IMR-90 (cell line): Measurements from ENCODE around the gene LTBP1. TPM values are rescaled to one million over a fixed set of nuclear protein-coding genes. Genes with fewer than 3 reads are reported as not detected.

ENCODE experiments used
- ATAC-seq: fragments of 200-7000 bp; cut with Tn5 transposase; 2 replicates; pipeline ENCODE4 v1.9.1; 2020; ENCODE audit warnings: low read depth, mild to moderate bottlenecking, moderate library complexity
- BruUV-seq: library from RNA; stranded (reverse); fragments of 400-500 nt; replicated peaks from 2 replicates; lab custom pipeline; 2021; lab: Mats Ljungman, UMichigan
- CTCF ChIA-PET: fragments of 300-600 bp; formaldehyde crosslinking; extraction: SDS; loops from one replicate; lab custom pipeline; 2021; ENCODE audit warnings: antibody characterized with exemption; lab: Yijun Ruan, JAX
- POLR2A ChIA-PET: fragments of 300-600 bp; sonication (Branson Sonifier 250); formaldehyde crosslinking; loops from one replicate; lab custom pipeline; 2022; ENCODE audit warnings: antibody characterized with exemption; ENCODE audit not compliant: unreplicated experiment; lab: Charles Lee
- DNase-seq: peaks from one replicate; pipeline ENCODE4 v3.0.0; 2013
- H2AFZ ChIP-seq: replicated peaks from 2 replicates; pipeline ENCODE3; 2013; ENCODE audit warnings: low read length, mild to moderate bottlenecking; ENCODE audit not compliant: poor library complexity
- H2AK5ac ChIP-seq: 2 replicates; pipeline ENCODE4 v1.6.1; 2013; ENCODE audit warnings: low read depth, low read length, inconsistent platforms
- H2AK9ac ChIP-seq: replicated peaks from 2 replicates; pipeline ENCODE3; 2013; ENCODE audit warnings: mild to moderate bottlenecking, low read depth, low read length, moderate library complexity; ENCODE audit not compliant: poor library complexity
- H2BK120ac ChIP-seq: 2 replicates; pipeline ENCODE4 v1.6.1; 2013; ENCODE audit warnings: low read depth, low read length, inconsistent platforms
- H2BK15ac ChIP-seq: 3 replicates; pipeline ENCODE4 v1.6.1; 2013; ENCODE audit warnings: low read depth, low read length, inconsistent platforms
- H2BK20ac ChIP-seq: 2 replicates; pipeline ENCODE4 v1.6.1; 2013; ENCODE audit warnings: low read depth, mild to moderate bottlenecking, inconsistent platforms, low read length, moderate library complexity
- H2BK5ac ChIP-seq: 2 replicates; pipeline ENCODE4 v1.6.1; 2013; ENCODE audit warnings: mild to moderate bottlenecking, low read depth, low read length, inconsistent platforms; ENCODE audit not compliant: poor library complexity, severe bottlenecking
- H3K14ac ChIP-seq: replicated peaks from 2 replicates; pipeline ENCODE4 v1.6.1; 2013; ENCODE audit warnings: low read depth, low read length, inconsistent platforms
- H3K18ac ChIP-seq: 2 replicates; pipeline ENCODE4 v1.6.1; 2013; ENCODE audit warnings: low read depth, low read length, control low read depth
- H3K23ac ChIP-seq: 2 replicates; pipeline ENCODE4 v1.6.1; 2013; ENCODE audit warnings: low read depth, low read length, inconsistent platforms
- H3K27ac ChIP-seq: 2 replicates; pipeline ENCODE4 v1.5.1; 2013; ENCODE audit warnings: mild to moderate bottlenecking, control low read depth, low read length; ENCODE audit not compliant: insufficient read depth
- H3K27me3 ChIP-seq: 2 replicates; pipeline ENCODE4 v1.6.1; 2013; ENCODE audit warnings: low read length; ENCODE audit not compliant: control insufficient read depth, insufficient read depth
- H3K36me3 ChIP-seq: 2 replicates; pipeline ENCODE4 v1.6.1; 2013; ENCODE audit warnings: low read length, mixed read lengths; ENCODE audit not compliant: control insufficient read depth, insufficient read depth
- H3K4ac ChIP-seq: 2 replicates; pipeline ENCODE4 v1.6.1; 2013; ENCODE audit warnings: low read depth, low read length, inconsistent platforms
- H3K4me1 ChIP-seq: 2 replicates; pipeline ENCODE4 v1.6.1; 2013; ENCODE audit warnings: low read length, mixed read lengths; ENCODE audit not compliant: control insufficient read depth, insufficient read depth
- H3K4me2 ChIP-seq: 2 replicates; pipeline ENCODE4 v1.6.1; 2013; ENCODE audit warnings: low read depth, mild to moderate bottlenecking, control low read depth, low read length, moderate library complexity
- H3K4me3 ChIP-seq: 2 replicates; pipeline ENCODE4 v1.5.1; 2013; ENCODE audit warnings: low read depth, mild to moderate bottlenecking, control low read depth, low read length, moderate library complexity; ENCODE audit not compliant: insufficient read depth
- H3K56ac ChIP-seq: 2 replicates; pipeline ENCODE4 v1.6.1; 2013; ENCODE audit warnings: low read length, inconsistent platforms; ENCODE audit not compliant: insufficient read depth; ENCODE audit errors: extremely low read depth
- H3K79me1 ChIP-seq, 2 experiments: 2 replicates each; pipeline ENCODE4 v1.6.1; 2013; ENCODE audit warnings: low read length in 2 of 2, inconsistent platforms in 1 of 2, low read depth in 1 of 2
- H3K9ac ChIP-seq: 2 replicates; pipeline ENCODE4 v1.6.1; 2013; ENCODE audit warnings: low read depth, low read length, control low read depth
- H3K9me1 ChIP-seq: 2 replicates; pipeline ENCODE4 v1.6.1; 2013; ENCODE audit warnings: low read length, inconsistent platforms; ENCODE audit not compliant: insufficient read depth
- H3K9me3 ChIP-seq: 2 replicates; pipeline ENCODE4 v1.6.1; 2013; ENCODE audit warnings: low read length; ENCODE audit not compliant: control insufficient read depth, insufficient read depth
- H4K20me1 ChIP-seq: 2 replicates; pipeline ENCODE4 v1.6.1; 2013; ENCODE audit warnings: low read length, inconsistent platforms; ENCODE audit not compliant: insufficient read depth
- H4K5ac ChIP-seq: 2 replicates; pipeline ENCODE4 v1.6.1; 2013; ENCODE audit warnings: mild to moderate bottlenecking, low read depth, low read length, control low read depth
- H4K8ac ChIP-seq, 2 experiments: 2 replicates each; pipeline ENCODE4 v1.6.1; 2013; ENCODE audit warnings: low read depth in 2 of 2, low read length in 2 of 2, control low read depth in 1 of 2, inconsistent platforms in 1 of 2
- H4K91ac ChIP-seq: 2 replicates; pipeline ENCODE4 v1.6.1; 2013; ENCODE audit warnings: low read depth, low read length, inconsistent platforms; ENCODE audit not compliant: insufficient read depth
- BHLHE40 ChIP-seq: fragments of 150-350 bp; IDR thresholded peaks from 2 replicates; pipeline ENCODE4 v1.6.1; 2016; ENCODE audit warnings: mild to moderate bottlenecking, low read depth, low read length
- CEBPB ChIP-seq: IDR thresholded peaks from 2 replicates; pipeline ENCODE4 v1.6.1; 2012; ENCODE audit warnings: low read depth, low read length, improper control_type of control experiment
- CHD1 ChIP-seq: IDR thresholded peaks from 2 replicates; pipeline ENCODE4 v1.6.1; 2012; ENCODE audit warnings: low read depth, low read length, improper control_type of control experiment
- ELK1 ChIP-seq: fragments of 150-350 bp; IDR thresholded peaks from 2 replicates; pipeline ENCODE4 v1.6.1; 2016; ENCODE audit warnings: low read depth, mild to moderate bottlenecking, low read length, moderate library complexity, borderline replicate concordance
- FOS ChIP-seq: fragments of 150-350 bp; IDR thresholded peaks from 2 replicates; pipeline ENCODE4 v1.6.1; 2016; ENCODE audit warnings: low read depth, low read length
- MAFK ChIP-seq: IDR thresholded peaks from 2 replicates; pipeline ENCODE4 v1.6.1; 2012; ENCODE audit warnings: low read depth, low read length, improper control_type of control experiment
- MAZ ChIP-seq: IDR thresholded peaks from 2 replicates; pipeline ENCODE4 v1.6.1; 2012; ENCODE audit warnings: low read depth, mild to moderate bottlenecking, low read length, improper control_type of control experiment, moderate library complexity, borderline replicate concordance
- MXI1 ChIP-seq: IDR thresholded peaks from 2 replicates; pipeline ENCODE4 v1.6.1; 2012; ENCODE audit warnings: low read depth, mild to moderate bottlenecking, low read length, moderate library complexity, borderline replicate concordance
- NFE2L2 ChIP-seq: fragments of 150-350 bp; IDR thresholded peaks from 2 replicates; pipeline ENCODE4 v1.6.1; 2016; ENCODE audit warnings: low read depth, mild to moderate bottlenecking, low read length
- POLR2A ChIP-seq: IDR thresholded peaks from 2 replicates; pipeline ENCODE4 v1.6.1; 2012; ENCODE audit warnings: mild to moderate bottlenecking, low read depth, low read length
- RAD21 ChIP-seq: IDR thresholded peaks from 2 replicates; pipeline ENCODE4 v1.6.1; 2012; ENCODE audit warnings: low read length, improper control_type of control experiment
- RCOR1 ChIP-seq: IDR thresholded peaks from 2 replicates; pipeline ENCODE4 v1.6.1; 2012; ENCODE audit warnings: mild to moderate bottlenecking, low read length, improper control_type of control experiment; ENCODE audit not compliant: insufficient replicate concordance
- RFX5 ChIP-seq: IDR thresholded peaks from 2 replicates; pipeline ENCODE4 v1.8.0; 2012; ENCODE audit warnings: low read depth, mild to moderate bottlenecking, low read length, moderate library complexity
- SMC3 ChIP-seq: fragments of 150-350 bp; IDR thresholded peaks from 2 replicates; pipeline ENCODE4 v1.6.1; 2016; ENCODE audit warnings: low read depth, mild to moderate bottlenecking, antibody characterized with exemption, low read length, moderate library complexity
- USF2 ChIP-seq: fragments of 150-350 bp; IDR thresholded peaks from 2 replicates; pipeline ENCODE4 v1.6.1; 2017; ENCODE audit warnings: mild to moderate bottlenecking, antibody characterized with exemption, low read length, low read depth
- WGBS, 2 experiments: methylation state at CpG; one replicate each; pipeline versions ENCODE4 v1.1.5 to v1.1.7; 2013; ENCODE audit warnings: missing lambda C conversion rate in 2 of 2; ENCODE audit not compliant: insufficient read length in 1 of 2; ENCODE audit errors: extremely low coverage in 2 of 2; 5-methylcytosine and 5-hydroxymethylcytosine counted together
- dilution Hi-C: fragments of 300-500 bp; cut with HindIII; formaldehyde crosslinking; loops from one replicate; pipeline ENCODE4 v1.14.3; 2018; ENCODE audit warnings: low sequenced_read_pairs; ENCODE audit not compliant: unreplicated experiment
- in situ Hi-C: fragments of 300-500 bp; cut with MboI; formaldehyde crosslinking; loops from 3 replicates; pipeline ENCODE4 v1.14.3; 2019; ENCODE audit warnings: low sequenced_read_pairs, inconsistent platforms, mixed read lengths
- intact Hi-C: fragments of 100-400 bp; cut with micrococcal nuclease; formaldehyde crosslinking; loops from 2 replicates; pipeline ENCODE4 v1.10.0; 2022
- polyA plus RNA-seq, 3 experiments: library from polyadenylated mRNA; depleted of rRNA; stranded (reverse); fragments of >200 nt; gene quantifications; 2 replicates each; pipeline ENCODE4 v1.2.3, GENCODE V29; 2012; ENCODE audit warnings: low replicate concordance in 1 of 3
- total RNA-seq: library from RNA; depleted of rRNA; stranded (reverse); fragments of >200 nt; gene quantifications from 2 replicates; pipeline ENCODE4 v1.2.3, GENCODE V29; 2012

The LTBP1 gene
- total and polyA plus RNA-seq, 2 of the 4 experiments (the other 2 are of a cell fraction) = 235 to 326 TPM

DNA sequence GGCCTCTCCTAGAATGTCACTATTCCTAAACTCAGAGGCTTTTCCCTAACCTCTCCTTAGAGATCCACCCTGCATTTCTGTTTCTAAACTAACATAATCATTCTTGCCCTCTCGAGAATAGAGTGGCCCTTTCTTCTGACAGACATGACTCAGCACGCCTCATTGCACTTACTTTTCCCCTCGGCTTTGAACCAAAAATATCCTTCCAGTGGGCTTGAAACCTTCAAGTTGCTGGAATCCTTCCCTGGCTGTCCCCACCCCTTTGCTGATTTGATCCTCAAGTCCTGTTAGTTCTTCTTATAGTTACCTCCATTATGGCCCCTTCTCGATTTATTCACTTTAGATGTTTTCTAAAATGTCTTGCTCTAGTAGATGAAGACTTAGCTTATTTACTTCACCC is 158.0 kb downstream of the LTBP1 start:
- Histone ChIP-seq H3K4me3 (no peak overlapping the region), H3K27ac (peak overlapping the region; percentile 80; the same call in 1 of the 2 replicates), H3K4me1 (peaks cover 29% of the 10 kb centered on the region), H3K79me1 (peaks cover 31 to 63% of the 10 kb centered on the region in 2 experiments), H3K36me3 (no peaks in the 10 kb centered on the region), H3K27me3 (no peaks in the 10 kb centered on the region), H3K18ac (peak overlapping the region; percentile 97), H4K20me1 (no peaks in the 10 kb centered on the region), H4K5ac (peak overlapping the region; percentile 95), H2BK20ac (peak overlapping the region; percentile 92), H2AK9ac (no peak overlapping the region), H3K9ac (peak overlapping the region; percentile 65; the same call in 1 of the 2 replicates), H4K8ac (peak overlapping the region; percentile 34 to 75; a peak in 2 of 4 replicates), H2BK120ac (peak overlapping the region; percentile 90; the same call in 1 of the 2 replicates), H3K23ac (peak overlapping the region; percentile 87), H3K9me1 (peaks cover 18% of the 10 kb centered on the region), H4K91ac (peak overlapping the region; percentile 87), H2AFZ (no peak overlapping the region), H3K4me2 (peak overlapping the region; percentile 90; the same call in 1 of the 2 replicates), H3K56ac (peak overlapping the region; percentile 29; the same call in 1 of the 2 replicates), H2AK5ac (peak overlapping the region; percentile 80; the same call in 1 of the 2 replicates), H2BK15ac (peak overlapping the region; percentile 91; the same call in 2 of the 3 replicates), H2BK5ac (peak overlapping the region; percentile 91), H3K4ac (peak overlapping the region; percentile 86), H3K9me3 (no peaks in the 10 kb centered on the region; the same call in 1 of the 2 replicates), H3K14ac (peak overlapping the region; percentile 96)
- ATAC-seq (peak; percentile 35; the same call in 1 of the 2 replicates), DNase-seq (peak; percentile 73)
- POLR2A ChIA-PET = no interaction called here
- intact Hi-C loops = loop anchor here (5.0 kb wide), 1 partner anchor 483 kb away; no protein-coding TSS in a partner anchor
- in situ Hi-C loops = no loop called here
- BruUV-seq = no TSS peak
- dilution Hi-C loops = no loop called here
- CTCF ChIA-PET = no interaction called here
- 4% methylated on average over 3 of the region's 4 CpGs; no CpG with 5 or more reads in 1 of the 2 experiments for WGBS, 2 experiments
- TF ChIP-seq USF2 = no peak
- no peak for TF ChIP-seq CHD1
- TF ChIP-seq MAFK = peak; percentile 29; the same call in 1 of the 2 replicates
- TF ChIP-seq RCOR1 = no peak
- TF ChIP-seq ELK1 = no peak
- TF ChIP-seq FOS = peak; percentile 20; the same call in 1 of the 2 replicates
- no peak for TF ChIP-seq SMC3
- TF ChIP-seq BHLHE40 = no peak
- TF ChIP-seq RFX5 = no peak
- no peak for TF ChIP-seq MAZ
- no peak for TF ChIP-seq MXI1
- no peak for TF ChIP-seq RAD21
- TF ChIP-seq NFE2L2 = peak; percentile 74; the same call in 1 of the 2 replicates
- TF ChIP-seq CEBPB = no peak
- TF ChIP-seq POLR2A = no peak
